AG09309 (cell line): Measurements from ENCODE around the gene ATP11C.

Source experiments
- DNase-seq: peaks from one replicate; pipeline ENCODE4 v3.0.0-alpha.2; 2010; ENCODE audit warnings: low read depth
- H3K4me3 ChIP-seq: 2 replicates; pipeline ENCODE4 v1.5.1; 2011; ENCODE audit warnings: mild to moderate bottlenecking, low read depth, low read length, moderate library complexity; ENCODE audit not compliant: control insufficient read depth
- TF ChIP-seq, protein P1 (sequence below): IDR thresholded peaks from 2 replicates; pipeline ENCODE4 v1.5.1; 2011; ENCODE audit warnings: mild to moderate bottlenecking, low read depth, low read length, inconsistent platforms; ENCODE audit not compliant: insufficient read depth, control insufficient read depth; ENCODE audit errors: missing control alignments

The ATP11C gene

GRCh38 chrX:139736151-139736550 lies 196.7 kb downstream of the ATP11C start:
- H3K4me3 ChIP-seq, result no peak overlapping the region
- TF ChIP-seq, protein P1, sequence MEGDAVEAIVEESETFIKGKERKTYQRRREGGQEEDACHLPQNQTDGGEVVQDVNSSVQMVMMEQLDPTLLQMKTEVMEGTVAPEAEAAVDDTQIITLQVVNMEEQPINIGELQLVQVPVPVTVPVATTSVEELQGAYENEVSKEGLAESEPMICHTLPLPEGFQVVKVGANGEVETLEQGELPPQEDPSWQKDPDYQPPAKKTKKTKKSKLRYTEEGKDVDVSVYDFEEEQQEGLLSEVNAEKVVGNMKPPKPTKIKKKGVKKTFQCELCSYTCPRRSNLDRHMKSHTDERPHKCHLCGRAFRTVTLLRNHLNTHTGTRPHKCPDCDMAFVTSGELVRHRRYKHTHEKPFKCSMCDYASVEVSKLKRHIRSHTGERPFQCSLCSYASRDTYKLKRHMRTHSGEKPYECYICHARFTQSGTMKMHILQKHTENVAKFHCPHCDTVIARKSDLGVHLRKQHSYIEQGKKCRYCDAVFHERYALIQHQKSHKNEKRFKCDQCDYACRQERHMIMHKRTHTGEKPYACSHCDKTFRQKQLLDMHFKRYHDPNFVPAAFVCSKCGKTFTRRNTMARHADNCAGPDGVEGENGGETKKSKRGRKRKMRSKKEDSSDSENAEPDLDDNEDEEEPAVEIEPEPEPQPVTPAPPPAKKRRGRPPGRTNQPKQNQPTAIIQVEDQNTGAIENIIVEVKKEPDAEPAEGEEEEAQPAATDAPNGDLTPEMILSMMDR, result no peak
- no peak for DNase-seq

GRCh38 chrX:139734996-139735395 lies 197.9 kb downstream of the ATP11C start:
- H3K4me3 ChIP-seq, result no peak overlapping the region
- DNase-seq, result no peak
- TF ChIP-seq, protein P1, result no peak

DNA sequence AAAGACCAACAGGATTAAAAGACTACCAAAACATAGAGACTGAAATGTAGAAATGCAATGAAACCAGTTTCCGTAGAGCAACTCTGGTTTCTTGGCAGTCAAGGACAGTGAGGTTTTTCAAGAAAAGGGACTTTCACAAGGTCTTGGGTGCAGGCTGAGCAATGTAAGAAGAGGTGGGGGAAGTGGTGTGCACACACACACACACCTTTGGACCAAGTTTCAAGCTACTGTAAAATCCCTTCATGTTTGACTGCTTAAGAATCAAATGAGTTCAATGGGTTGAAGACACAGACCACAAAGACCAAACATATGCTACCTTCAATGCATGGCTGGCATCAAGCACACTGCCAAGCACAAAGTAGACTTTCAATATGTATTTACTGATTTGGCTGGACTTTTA lies 207.1 kb downstream of the ATP11C start:
- TF ChIP-seq, protein P1, result no peak
- no peak for DNase-seq
- H3K4me3 ChIP-seq, result no peak overlapping the region

DNA sequence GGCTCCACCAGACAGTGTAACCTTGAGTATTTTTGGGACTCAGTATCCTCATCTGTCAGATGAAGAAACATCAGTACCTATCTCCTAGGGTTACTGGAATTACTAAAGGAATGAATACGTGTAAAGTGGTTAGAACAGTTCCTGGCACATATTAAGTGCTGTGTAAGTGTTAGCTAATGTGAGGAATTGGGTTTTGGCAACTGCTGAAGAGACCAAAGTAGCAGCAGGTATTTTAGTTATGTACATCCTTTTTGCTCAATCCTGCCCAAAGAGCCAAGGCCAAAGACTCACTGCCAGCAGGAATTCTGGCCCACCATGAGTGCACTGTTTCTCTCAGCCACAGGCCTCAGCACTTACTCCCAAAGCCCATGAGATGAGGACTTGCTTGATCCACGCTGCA lies 208.2 kb downstream of the ATP11C start:
- no peak overlapping the region for H3K4me3 ChIP-seq
- DNase-seq, result no peak
- TF ChIP-seq, protein P1, result no peak

GRCh38 chrX:139720979-139721378 lies 211.9 kb downstream of the ATP11C start:
- DNase-seq, result no peak
- H3K4me3 ChIP-seq, result no peak overlapping the region
- TF ChIP-seq, protein P1, result no peak

DNA sequence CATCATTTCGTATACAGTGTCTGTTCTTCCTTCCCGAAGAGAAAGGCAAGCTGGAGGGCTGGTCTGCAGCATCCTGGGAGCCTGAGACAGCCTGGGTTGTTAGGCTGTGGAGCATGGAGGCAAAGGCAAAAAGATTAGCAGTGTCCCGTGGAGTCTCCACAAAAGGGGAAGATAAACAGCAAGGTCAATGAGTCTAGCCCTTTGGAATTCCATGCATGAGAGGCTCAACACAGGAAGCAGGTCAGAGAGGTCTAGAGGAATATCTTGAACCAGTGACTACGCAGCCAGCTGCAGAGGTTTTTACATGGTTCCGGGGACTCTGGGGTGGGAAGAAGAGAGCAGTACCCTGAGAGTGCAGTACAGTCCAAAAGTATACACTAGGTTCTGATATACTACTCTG lies 212.7 kb downstream of the ATP11C start:
- DNase-seq, result no peak
- TF ChIP-seq, protein P1, result no peak
- H3K4me3 ChIP-seq, result no peak overlapping the region

DNA sequence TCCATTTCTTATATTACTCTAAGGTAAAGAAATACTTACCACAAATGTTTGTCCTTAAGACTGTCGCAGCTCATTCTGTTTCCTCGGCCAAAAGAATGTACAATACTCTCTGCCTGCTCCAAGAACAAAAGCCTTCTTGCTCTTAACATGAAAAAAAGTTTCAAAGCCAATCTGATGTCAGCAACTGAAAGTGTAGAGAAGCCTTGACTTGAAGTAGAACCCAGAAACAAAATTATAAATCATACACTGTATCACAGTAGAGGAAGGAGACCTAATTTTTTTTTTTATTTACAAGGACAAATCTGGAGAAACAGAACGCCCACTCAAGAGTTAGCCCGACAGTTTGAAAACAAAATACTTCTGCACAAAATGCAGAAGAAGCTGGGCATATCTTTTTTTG lies 224.8 kb downstream of the ATP11C start, which contains the start of gene MCF2:
Gene MCF2, minus strand, starts transcription at position 101 of the 400 bp plus-strand sequence. CDS start 56,423 bp downstream, outside the sequence.
- H3K4me3 ChIP-seq, result no peak within 1 kb of the TSS
- DNase-seq, result no peak
- TF ChIP-seq, protein P1, result no peak
